HEK293 (cell line): ENCODE measurements around the gene SHTN1.

Experiments
- CTCF ChIA-PET: fragments of 350-600 bp; formaldehyde crosslinking; extraction: SDS; loops from one replicate; lab custom pipeline; 2021; ENCODE audit warnings: antibody characterized with exemption; lab: Yijun Ruan, JAX
- POLR2A ChIA-PET: fragments of 300-600 bp; formaldehyde crosslinking; extraction: SDS; loops from one replicate; lab custom pipeline; 2020; ENCODE audit warnings: antibody characterized with exemption, inconsistent platforms; lab: Yijun Ruan, JAX
- H3K27ac ChIP-seq: fragments of 200-500 bp; sonication (Bioruptor generic); 2 replicates; pipeline ENCODE4 v1.5.1; 2014; ENCODE audit warnings: low read depth, low read length, control low read depth, inconsistent platforms; ENCODE audit errors: extremely low read depth
- H3K36me3 ChIP-seq, 2 experiments: fragments of 200-500 bp in 1 of 2; sonication (Bioruptor generic) in 1 of 2; 1 replicate in 1 of 2; 2 replicates in 1 of 2; pipeline ENCODE4 v1.5.1; 2014 to 2017; ENCODE audit warnings: inconsistent platforms in 2 of 2, low read length in 2 of 2; ENCODE audit not compliant: control insufficient read depth in 2 of 2, insufficient read depth in 1 of 2
- H3K4me1 ChIP-seq: fragments of 200-500 bp; sonication (Bioruptor generic); 2 replicates; pipeline ENCODE4 v1.5.1; 2014; ENCODE audit warnings: mild to moderate bottlenecking, low read length, inconsistent platforms; ENCODE audit not compliant: control insufficient read depth, insufficient read depth
- H3K4me3 ChIP-seq: 2 replicates; pipeline ENCODE4 v1.5.1; 2011; ENCODE audit warnings: low read depth, mild to moderate bottlenecking, control low read depth, low read length, moderate library complexity
- H3K9me3 ChIP-seq: fragments of 200-500 bp; sonication (Bioruptor generic); 2 replicates; pipeline ENCODE4 v1.5.1; 2014; ENCODE audit warnings: low read depth, low read length, inconsistent platforms; ENCODE audit not compliant: control insufficient read depth, insufficient read depth
- AEBP2 ChIP-seq: fragments of 450-650 bp; formaldehyde crosslinking; IDR thresholded peaks from 2 replicates; pipeline ENCODE4 v1.5.1; 2016; ENCODE audit warnings: missing biosample characterization, missing genetic modification characterization, borderline replicate concordance
- BCL11B ChIP-seq: fragments of 450-650 bp; formaldehyde crosslinking; IDR thresholded peaks from 2 replicates; pipeline ENCODE4 v1.5.1; 2016; ENCODE audit warnings: low read depth, missing biosample characterization, missing genetic modification characterization
- FEZF1 ChIP-seq: fragments of 450-650 bp; formaldehyde crosslinking; IDR thresholded peaks from 2 replicates; pipeline ENCODE4 v1.5.1; 2016; ENCODE audit warnings: missing biosample characterization, missing genetic modification characterization
- HOXA7 ChIP-seq: sonication (generic); formaldehyde crosslinking; IDR thresholded peaks from 2 replicates; pipeline ENCODE4 v1.8.1; 2022; ENCODE audit warnings: missing genetic modification reagents, borderline replicate concordance
- KLF16 ChIP-seq: fragments of 450-650 bp; formaldehyde crosslinking; IDR thresholded peaks from 2 replicates; pipeline ENCODE4 v1.5.1; 2017; ENCODE audit warnings: missing biosample characterization, missing genetic modification characterization
- KLF17 ChIP-seq: fragments of 450-650 bp; formaldehyde crosslinking; IDR thresholded peaks from 2 replicates; pipeline ENCODE4 v1.5.1; 2016; ENCODE audit warnings: missing biosample characterization, missing genetic modification characterization
- PRDM2 ChIP-seq: fragments of 450-650 bp; formaldehyde crosslinking; IDR thresholded peaks from 2 replicates; pipeline ENCODE4 v1.5.1; 2016; ENCODE audit warnings: missing biosample characterization, missing genetic modification characterization, borderline replicate concordance
- SP2 ChIP-seq: fragments of 450-650 bp; formaldehyde crosslinking; IDR thresholded peaks from 2 replicates; pipeline ENCODE4 v1.5.1; 2016; ENCODE audit warnings: missing biosample characterization, missing genetic modification characterization
- ZBTB49 ChIP-seq: fragments of 450-650 bp; formaldehyde crosslinking; IDR thresholded peaks from 2 replicates; pipeline ENCODE4 v1.5.1; 2016; ENCODE audit warnings: missing biosample characterization, missing genetic modification characterization, low read depth
- ZBTB8A ChIP-seq: fragments of 450-650 bp; formaldehyde crosslinking; IDR thresholded peaks from 2 replicates; pipeline ENCODE4 v1.5.1; 2016; ENCODE audit warnings: missing biosample characterization, missing genetic modification characterization
- ZFP41 ChIP-seq: fragments of 450-650 bp; formaldehyde crosslinking; IDR thresholded peaks from 2 replicates; pipeline ENCODE4 v1.5.1; 2016; ENCODE audit warnings: missing biosample characterization, missing genetic modification characterization, borderline replicate concordance
- ZNF175 ChIP-seq: fragments of 450-650 bp; formaldehyde crosslinking; IDR thresholded peaks from 2 replicates; pipeline ENCODE4 v1.5.1; 2016; ENCODE audit warnings: missing biosample characterization, missing genetic modification characterization
- ZNF19 ChIP-seq: fragments of 450-650 bp; formaldehyde crosslinking; IDR thresholded peaks from 2 replicates; pipeline ENCODE4; 2016; ENCODE audit warnings: missing biosample characterization, missing genetic modification characterization, low read depth
- ZNF37A ChIP-seq: fragments of 450-650 bp; IDR thresholded peaks from 2 replicates; pipeline ENCODE4 v1.5.1; 2018; ENCODE audit warnings: missing biosample characterization, missing genetic modification characterization
- ZNF423 ChIP-seq: fragments of 450-650 bp; formaldehyde crosslinking; IDR thresholded peaks from 2 replicates; pipeline ENCODE4 v1.5.1; 2016; ENCODE audit warnings: missing biosample characterization, missing genetic modification characterization
- ZNF558 ChIP-seq: fragments of 450-650 bp; formaldehyde crosslinking; IDR thresholded peaks from 2 replicates; pipeline ENCODE4 v1.5.1; 2016; ENCODE audit warnings: missing biosample characterization, missing genetic modification characterization
- ZNF610 ChIP-seq: fragments of 450-650 bp; formaldehyde crosslinking; IDR thresholded peaks from 2 replicates; pipeline ENCODE4 v1.5.1; 2016; ENCODE audit warnings: missing biosample characterization, missing genetic modification characterization, borderline replicate concordance
- ZNF677 ChIP-seq: fragments of 450-650 bp; IDR thresholded peaks from 2 replicates; pipeline ENCODE4 v1.5.0; 2018; ENCODE audit warnings: missing biosample characterization, mild to moderate bottlenecking, missing genetic modification characterization, moderate library complexity
- ZNF692 ChIP-seq: fragments of 450-650 bp; formaldehyde crosslinking; IDR thresholded peaks from 2 replicates; pipeline ENCODE4 v1.5.1; 2016; ENCODE audit warnings: missing biosample characterization, missing genetic modification characterization

The SHTN1 gene

GRCh38 chr10:116877391-116877790 is 127.6 kb downstream of the SHTN1 start (continued):
- TF ChIP-seq ZNF175 (no peak), SP2 (tag by site-specific recombination) (no peak), ZNF610 (tag by site-specific recombination) (no peak), ZBTB8A (tag by site-specific recombination) (no peak), BCL11B (tag by site-specific recombination) (no peak), ZNF37A (tag by site-specific recombination) (no peak), HOXA7 (CRISPR knock-in tag) (no peak)
- TF ChIP-seq, all 188 proteins: peak for 0

- ChIA-PET CTCF (interaction anchor here (0.8 kb wide), 1 partner anchor 33 kb away, joined by 3 read pairs; no protein-coding TSS in a partner anchor), POLR2A (no interaction called here)
- Histone ChIP-seq H3K4me1 (no peaks in the 10 kb centered on the region), H3K9me3 (no peaks in the 10 kb centered on the region), H3K4me3 (no peak overlapping the region), H3K36me3 (peaks cover 0 to 2% of the 10 kb centered on the region in 2 experiments; a peak in 1 of 3 replicates), H3K27ac (no peak overlapping the region)
- TF ChIP-seq ZNF692 (tag by site-specific recombination) (no peak), ZNF423 (tag by site-specific recombination) (no peak), ZFP41 (no peak), ZNF558 (tag by site-specific recombination) (no peak), PRDM2 (tag by site-specific recombination) (no peak), KLF16 (no peak), ZBTB49 (tag by site-specific recombination) (no peak), ZNF677 (tag by site-specific recombination) (no peak), FEZF1 (no peak), SP2 (tag by site-specific recombination) (no peak), AEBP2 (tag by site-specific recombination) (no peak), ZNF19 (tag by site-specific recombination) (no peak), KLF17 (no peak)
These were observed 129.1 kb downstream of the SHTN1 start for GRCh38 chr10:116875897-116876296.
